Activated CD4-positive, alpha-beta T cell treated with anti-CD3 and anti-CD28 coated beads, Interleukin-10, Interleukin-2, amounts not matched to agents 100 ng/mL and 50 ng/mL, durations not matched to agents 16 hours and 8 hours (primary cell): ENCODE data around the gene HOPX.
"Not testable (repeated sequence)": the region's sequence is repeated elsewhere in the genome, so short reads cannot be mapped to it uniquely, and the experiment has no call there.

ENCODE experiments used
- DNase-seq: peaks from one replicate; pipeline ENCODE4 v3.0.0-alpha.2; 2020

Gene HOPX

DNA sequence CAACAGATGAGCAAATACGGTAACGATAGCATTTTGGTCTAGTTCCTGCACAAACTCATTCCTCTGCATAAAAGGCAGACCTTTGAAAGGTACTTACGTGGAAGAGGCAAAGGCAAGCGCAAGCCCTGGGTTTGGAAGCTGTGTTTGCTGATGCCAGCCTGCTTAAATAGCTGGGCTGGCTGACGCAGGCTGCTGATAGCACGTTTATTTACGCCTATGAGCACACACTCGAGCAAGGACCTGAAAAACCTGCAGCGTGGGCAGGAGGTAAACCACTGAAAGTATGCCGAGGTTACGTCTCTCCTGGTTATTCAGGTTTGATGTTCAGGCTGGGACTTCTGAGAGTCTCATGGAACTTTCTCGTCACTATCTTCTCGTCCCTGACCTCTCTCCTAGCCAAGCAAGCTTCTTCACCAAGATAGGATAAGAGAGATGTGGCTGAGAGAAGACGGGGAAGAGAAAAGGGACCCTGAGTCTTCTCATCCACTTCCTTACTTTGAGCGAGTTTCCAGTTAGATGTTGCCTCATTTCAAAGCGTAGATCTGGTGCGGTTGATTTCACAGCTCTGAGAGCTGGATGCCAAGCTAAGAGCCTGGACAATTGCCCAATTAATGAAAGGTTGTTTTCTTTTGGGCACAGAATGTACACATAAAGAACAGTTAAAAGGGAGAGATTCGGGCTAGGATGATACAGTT, at the start of gene HOPX:
Gene HOPX, minus strand, starts transcription at position 139 of the 695 bp plus-strand sequence. CDS start 23,480 bp downstream, outside the sequence.
- DNase-seq: peak; percentile 70

DNA sequence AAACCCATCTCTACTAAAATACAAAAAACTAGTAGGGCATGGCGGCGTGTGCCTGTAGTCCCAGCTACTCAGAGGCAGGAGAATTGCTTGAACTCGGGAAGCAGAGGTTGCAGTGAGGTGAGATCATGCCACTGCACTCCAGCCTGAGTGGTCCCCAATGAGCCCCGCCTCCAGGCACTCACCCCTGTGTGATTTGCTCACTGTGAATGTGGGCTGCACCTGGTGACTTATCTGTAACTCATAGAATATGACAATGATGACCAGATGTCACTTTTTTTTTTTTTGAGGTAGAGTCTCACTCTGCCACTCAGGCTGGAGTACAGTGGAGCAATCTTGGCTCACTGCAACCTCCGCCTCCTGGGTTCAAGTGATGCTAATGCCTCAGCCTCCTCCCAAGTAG, 49.0 kb upstream of the HOPX start:
- DNase-seq: no peak

DNA sequence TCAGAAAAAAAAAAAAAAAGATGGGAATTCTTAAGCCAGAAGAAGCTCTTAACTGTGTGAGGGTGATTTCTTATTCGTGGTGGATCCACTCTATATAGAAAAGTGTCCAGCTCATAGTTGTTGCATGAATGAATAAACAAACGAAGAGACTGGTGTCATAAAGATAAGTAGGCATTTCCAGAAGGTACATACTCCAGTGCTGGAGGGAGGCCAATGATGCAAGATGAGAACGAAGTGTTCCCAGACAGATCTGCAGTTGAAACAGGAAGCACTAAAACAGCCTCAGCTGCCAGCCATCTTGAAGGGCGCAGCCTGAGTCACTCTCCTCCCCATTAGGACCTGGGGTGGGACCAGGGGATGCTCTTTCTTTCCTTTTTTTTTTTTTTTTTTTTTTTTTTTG, 47.4 kb upstream of the HOPX start:
- DNase-seq: no peak

- DNase-seq: no peak
These were observed 46.1 kb upstream of the HOPX start for GRCh38 chr4:56727150-56727549.

- not testable (repeated sequence) for DNase-seq
These were observed 45.5 kb upstream of the HOPX start for GRCh38 chr4:56726593-56726992.

DNA sequence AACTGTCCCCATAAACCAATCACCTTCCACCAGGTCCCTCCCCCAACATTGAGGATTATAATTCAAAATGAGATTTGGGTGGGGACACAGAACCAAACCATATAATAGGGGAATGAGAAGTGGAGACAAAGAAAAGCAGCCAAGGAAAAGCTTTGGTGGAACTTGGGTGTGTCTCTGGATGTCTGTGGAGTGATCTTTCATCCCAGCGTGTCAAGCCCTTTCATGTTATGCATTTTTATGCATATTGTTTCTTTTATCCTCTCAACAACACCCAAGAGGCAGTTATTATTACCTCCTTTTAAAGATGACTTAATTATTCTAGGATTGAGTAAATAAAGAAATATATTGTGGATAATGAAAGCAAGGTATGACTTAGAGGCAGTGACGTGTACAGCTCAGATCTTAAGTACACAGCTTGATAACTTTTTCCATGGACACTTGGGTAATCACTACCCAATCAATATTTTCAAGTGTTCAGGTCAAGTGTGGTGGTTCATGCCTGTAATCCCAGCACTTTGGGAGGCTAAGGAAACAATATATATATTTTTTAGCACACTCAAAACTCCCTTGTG, 42.6 kb upstream of the HOPX start:
- DNase-seq: peak; percentile 42

DNA sequence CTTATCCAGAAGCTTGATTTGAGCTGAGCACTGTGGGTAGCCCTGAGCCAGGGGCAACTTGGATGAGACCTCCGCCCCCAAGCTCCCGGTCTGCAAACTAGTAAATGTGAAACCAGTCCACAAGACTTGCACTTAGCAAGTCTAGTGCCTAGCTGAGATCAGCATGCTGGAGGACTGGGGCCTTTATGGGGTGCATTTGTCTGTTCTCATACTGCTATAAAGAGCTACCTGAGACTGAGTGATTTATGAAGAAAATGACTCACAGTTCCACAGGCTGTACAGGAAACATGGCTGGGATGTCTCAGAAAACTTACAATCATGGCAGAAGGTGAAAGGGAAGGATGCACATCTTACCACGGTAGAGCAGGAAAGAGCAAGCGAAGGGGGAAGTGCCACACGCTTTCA, 42.1 kb upstream of the HOPX start:
- DNase-seq: peak; percentile 88

DNA sequence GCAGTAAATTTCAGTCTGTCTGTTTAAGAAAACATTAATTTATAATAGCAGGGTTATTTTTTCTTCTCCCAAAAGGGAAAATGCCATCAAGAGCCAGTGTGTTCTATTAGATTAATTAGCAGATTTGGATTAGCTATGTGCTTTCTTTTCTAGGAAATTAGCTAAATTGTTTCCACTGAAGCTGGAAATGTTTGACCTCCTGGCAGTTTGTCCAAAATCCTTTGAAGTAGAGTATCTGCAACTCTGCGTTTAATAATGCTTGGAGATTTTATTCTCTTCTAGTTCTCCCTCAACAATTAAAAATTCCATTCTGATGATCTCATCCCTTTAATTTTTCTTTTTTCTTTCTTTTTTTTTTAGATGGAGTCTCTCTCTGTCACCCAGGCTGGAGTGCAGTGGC, 27.1 kb upstream of the HOPX start:
- DNase-seq: no peak

DNA sequence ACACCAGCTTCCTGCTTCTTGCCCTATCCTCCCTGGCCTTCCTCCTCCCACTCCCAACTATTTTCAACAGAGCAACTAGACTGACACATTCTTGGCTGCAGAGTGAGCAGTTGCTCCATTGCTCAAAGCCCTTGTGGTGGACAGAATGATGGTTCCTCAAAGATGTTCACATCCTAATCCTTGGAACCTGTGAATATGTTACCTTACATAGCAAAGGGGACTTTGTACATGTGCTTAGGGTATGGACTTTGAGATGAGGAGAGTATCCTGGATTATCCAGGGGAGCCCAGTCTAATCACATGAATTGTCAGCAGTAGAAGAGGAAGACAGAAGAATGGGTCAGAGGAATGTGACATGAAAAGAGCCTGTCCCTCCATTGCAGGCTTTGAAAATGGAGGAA, 24.9 kb upstream of the HOPX start:
- DNase-seq: no peak

DNA sequence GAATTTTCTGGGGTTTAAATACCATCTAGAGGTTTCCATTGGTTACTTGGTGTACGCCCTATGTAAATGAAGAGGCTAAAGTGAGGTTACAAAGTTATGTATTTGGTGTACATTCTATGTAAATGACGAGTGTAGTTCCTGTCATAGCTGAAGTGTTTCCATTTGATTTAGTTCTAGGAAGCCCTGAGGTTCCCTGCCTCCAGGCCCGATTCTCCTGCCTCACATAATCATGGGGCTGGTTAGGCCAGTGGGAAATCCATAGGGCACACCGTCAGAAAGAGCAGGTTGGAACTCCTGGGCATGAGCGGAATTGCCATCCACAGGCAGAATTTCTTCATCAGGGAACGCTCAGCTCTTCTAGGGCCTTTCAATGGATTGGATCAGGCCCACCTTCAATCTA, 24.2 kb upstream of the HOPX start:
- no peak for DNase-seq

GRCh38 chr4:56704089-56704871, 23.2 kb upstream of the HOPX start:
- no peak for DNase-seq

DNA sequence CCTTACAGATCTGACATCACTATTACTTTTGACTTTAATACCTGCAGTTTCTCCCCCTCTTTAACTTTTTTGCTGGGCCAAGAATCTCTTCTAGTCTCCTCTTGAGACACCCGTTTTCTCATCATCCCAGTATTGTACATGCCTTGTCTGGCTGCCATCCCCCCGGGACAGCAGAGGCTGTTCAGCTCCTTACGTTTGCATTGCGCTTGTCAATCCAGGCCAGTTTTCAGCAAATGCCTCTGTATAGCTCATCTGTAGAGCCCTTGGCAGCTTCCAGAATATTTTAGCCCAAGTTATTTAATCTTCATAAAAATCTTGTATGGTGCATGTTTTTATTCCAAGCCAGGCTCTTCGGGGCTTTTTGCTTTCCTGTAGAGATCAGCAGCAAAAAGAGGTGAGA, 22.3 kb upstream of the HOPX start:
- no peak for DNase-seq

GRCh38 chr4:56701644-56702043, 20.5 kb upstream of the HOPX start:
- DNase-seq: no peak

DNA sequence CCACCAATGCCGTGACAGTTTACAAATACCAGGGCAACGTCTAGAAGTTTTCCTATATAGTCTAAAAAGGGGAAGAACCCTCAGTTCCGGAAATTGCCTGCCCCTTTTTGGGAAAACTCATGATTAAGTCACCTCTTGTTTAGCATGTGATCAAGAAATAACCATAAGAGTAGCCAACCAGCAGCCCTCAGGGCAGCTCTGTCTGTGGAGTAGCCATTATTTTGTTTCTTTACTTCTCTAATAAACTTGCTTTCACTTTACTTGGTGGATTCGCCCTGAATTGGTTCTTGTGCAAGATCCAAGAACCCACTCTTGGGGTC, 20.0 kb upstream of the HOPX start:
- DNase-seq: no peak

- DNase-seq: no peak
These were observed 18.5 kb upstream of the HOPX start for GRCh38 chr4:56699537-56700105.

DNA sequence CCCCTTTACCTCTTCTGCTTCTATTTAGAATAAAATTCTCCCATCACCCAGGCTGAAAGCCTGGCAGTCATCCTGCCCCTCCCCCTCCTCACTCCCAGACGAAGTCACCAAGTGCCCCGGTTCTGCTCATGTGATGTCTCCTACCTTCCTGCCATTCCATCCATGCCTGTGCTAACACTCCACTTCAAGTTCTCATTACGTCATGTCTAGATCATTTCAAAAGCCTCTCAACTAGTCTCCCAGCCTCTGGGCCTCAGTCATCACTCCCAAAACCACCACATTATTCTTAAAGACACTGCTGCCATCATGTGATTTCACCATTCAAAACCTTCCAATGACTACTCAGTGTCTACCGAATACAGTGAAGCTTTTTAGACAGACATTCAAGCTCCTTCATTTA, 17.2 kb upstream of the HOPX start:
- no peak for DNase-seq

DNA sequence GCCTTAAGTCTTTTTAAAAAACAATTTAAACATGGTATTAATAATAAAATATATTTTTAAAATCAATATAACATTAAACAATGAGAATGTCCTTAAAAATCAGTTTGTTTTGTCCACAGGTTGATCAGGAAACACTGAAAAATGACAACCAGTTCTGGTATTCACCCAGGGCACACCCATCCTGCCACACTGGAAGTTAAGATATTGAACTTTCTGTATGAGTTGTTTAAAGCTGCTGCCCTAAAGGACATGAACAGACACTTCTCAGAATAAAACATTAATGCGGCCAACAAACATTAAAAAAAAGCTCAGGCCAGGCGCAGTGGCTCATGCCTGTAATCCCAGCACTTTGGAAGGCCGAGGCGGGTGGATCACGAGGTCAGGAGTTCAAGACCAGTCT, 15.0 kb upstream of the HOPX start:
- no peak for DNase-seq

GRCh38 chr4:56693476-56693875, 12.4 kb upstream of the HOPX start:
- DNase-seq: not testable (repeated sequence)

GRCh38 chr4:56692576-56692975, 11.5 kb upstream of the HOPX start:
- no peak for DNase-seq

DNA sequence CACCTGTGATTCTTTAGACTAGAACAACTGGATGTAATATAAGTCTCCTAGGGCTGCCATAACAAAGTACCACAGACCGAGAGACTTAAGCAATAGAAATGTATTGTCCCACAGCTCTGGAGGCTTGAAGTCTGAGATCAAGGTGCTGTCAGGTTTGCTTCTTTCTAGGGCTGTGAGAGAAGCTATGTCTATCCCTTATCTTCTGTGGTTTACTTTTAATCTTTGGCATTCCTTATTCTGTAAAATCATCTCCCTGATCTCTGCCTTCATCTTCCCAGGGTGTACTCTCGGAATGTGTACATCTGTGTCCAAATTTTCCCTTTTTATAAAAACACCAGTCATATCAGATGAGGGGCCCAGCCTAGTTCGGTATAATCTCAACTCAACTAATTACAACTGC, 10.3 kb upstream of the HOPX start:
- DNase-seq: no peak

DNA sequence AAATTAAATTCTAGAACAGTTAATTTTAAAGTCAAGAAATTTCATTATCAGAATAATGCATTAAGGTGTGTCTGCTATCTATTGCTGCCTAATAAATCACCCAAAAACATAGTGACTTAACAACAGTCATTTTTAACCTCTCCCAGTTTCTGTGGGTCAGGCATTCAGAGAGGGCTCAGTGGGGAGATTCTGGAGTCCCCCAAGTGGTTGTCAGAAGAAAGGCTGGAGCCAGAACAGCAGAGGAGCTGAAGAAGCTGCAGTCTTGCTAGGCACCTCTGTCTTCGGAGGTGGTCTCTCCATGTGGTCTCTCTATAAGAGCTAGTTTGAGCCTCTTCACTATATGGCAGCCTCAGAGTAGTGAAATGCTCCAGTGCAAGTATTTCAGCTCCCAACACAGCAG, 9.3 kb upstream of the HOPX start:
- DNase-seq: peak; percentile 8

- no peak for DNase-seq
These were observed 8.3 kb upstream of the HOPX start for GRCh38 chr4:56689201-56689969.

DNA sequence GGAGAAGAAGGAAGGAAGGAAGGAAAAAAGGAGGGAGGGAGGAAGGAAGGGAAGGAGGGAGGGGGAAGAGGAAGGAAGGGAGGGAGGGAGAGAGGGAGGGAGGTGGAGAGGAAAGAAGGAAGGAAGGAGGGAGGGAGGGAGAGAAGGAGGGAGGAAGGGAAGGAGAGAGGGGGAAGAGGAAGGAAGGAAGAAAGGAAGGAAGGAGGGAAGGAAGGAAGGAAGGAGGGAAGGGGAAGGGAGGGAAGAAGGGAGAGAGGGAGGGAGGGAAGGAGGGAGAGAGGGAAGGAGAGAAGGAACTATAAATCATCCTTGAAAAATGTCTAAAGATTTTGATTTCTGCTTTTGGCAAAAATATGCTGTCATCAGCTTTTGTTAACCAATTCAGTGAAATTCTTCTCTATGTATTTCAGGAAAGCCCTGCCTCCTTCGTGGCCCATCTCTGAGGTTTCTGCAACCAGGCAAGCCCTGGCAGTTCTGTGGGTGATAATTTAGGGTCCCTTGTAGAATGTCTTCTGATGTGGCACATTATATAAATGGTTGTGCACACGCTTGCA, 7.1 kb upstream of the HOPX start:
- no peak for DNase-seq
